Measurements from ENCODE around the gene MINPP1. TPM values are rescaled to one million over a fixed set of nuclear protein-coding genes. Genes with fewer than 3 reads are reported as not detected.
"Not testable (repeated sequence)": the region's sequence is repeated elsewhere in the genome, so short reads cannot be mapped to it uniquely, and the experiment has no call there.

MINPP1 gene, protein sequence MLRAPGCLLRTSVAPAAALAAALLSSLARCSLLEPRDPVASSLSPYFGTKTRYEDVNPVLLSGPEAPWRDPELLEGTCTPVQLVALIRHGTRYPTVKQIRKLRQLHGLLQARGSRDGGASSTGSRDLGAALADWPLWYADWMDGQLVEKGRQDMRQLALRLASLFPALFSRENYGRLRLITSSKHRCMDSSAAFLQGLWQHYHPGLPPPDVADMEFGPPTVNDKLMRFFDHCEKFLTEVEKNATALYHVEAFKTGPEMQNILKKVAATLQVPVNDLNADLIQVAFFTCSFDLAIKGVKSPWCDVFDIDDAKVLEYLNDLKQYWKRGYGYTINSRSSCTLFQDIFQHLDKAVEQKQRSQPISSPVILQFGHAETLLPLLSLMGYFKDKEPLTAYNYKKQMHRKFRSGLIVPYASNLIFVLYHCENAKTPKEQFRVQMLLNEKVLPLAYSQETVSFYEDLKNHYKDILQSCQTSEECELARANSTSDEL
- total RNA-seq: 1 to 10 TPM; 8.2 to 9.3 TPM
- polyA plus RNA-seq: 10 to 100 TPM; 10.9 to 11.0 TPM

DNA sequence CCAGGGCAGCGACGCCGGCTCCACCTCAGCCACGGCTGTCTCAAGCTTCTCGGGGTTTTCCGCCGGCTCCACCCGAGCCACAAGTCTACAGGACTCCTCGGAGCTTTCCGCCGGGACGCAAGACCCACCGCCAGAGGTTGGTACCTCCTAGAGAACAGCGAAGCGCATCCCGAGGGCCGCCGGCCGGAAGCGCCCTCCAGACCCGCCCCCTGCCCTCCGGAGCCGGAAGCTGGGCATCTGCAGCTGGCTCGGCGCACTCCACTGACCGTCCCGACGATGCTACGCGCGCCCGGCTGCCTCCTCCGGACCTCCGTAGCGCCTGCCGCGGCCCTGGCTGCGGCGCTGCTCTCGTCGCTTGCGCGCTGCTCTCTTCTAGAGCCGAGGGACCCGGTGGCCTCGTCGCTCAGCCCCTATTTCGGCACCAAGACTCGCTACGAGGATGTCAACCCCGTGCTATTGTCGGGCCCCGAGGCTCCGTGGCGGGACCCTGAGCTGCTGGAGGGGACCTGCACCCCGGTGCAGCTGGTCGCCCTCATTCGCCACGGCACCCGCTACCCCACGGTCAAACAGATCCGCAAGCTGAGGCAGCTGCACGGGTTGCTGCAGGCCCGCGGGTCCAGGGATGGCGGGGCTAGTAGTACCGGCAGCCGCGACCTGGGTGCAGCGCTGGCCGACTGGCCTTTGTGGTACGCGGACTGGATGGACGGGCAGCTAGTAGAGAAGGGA is at the start of gene MINPP1:
TSS of gene MINPP1 (plus strand) at position 254 of the 726 bp plus-strand sequence. CDS start at position 277, 23 bp downstream.
- POLR2A ChIA-PET (ENCODE audit: partially characterized antibody): no interaction called here
- peaks cover 23 to 46% (median 27%) of the 10 kb centered on the region in 4 donors for H3K4me1 Mint-ChIP-seq
- Histone ChIP-seq H3K9me3 (ENCODE audit: control insufficient read depth in 1 of 2, low read length in 2 of 2) (no peaks in the 10 kb centered on the region), H3K27me3 (ENCODE audit: insufficient read depth, low read length) (no peaks in the 10 kb centered on the region), H3K36me3 (ENCODE audit: insufficient read depth, low read length) (no peaks in the 10 kb centered on the region), H3K4me1 (ENCODE audit: insufficient read depth, low read length) (peaks cover 24% of the 10 kb centered on the region), H3K27ac (ENCODE audit: low read depth, low read length) (peak within 1 kb of the TSS; percentile 57), H3K4me3 (ENCODE audit: low read length in 2 of 2) (peak within 1 kb of the TSS; percentile 82 to 88)
- peaks cover 11 to 17% of the 10 kb centered on the region in 2 donors for H3K36me3 Mint-ChIP-seq
- H3K27ac Mint-ChIP-seq: peak within 1 kb of the TSS; percentile 75 to 93 (median 79)
- no peaks in the 10 kb centered on the region for H3K9me3 Mint-ChIP-seq
- H3K4me3 Mint-ChIP-seq: peak within 1 kb of the TSS; percentile 87 to 94 (median 88)
- peak; percentile 47 to 70 (median 53) for DNase-seq
- no peaks in the 10 kb centered on the region for H3K27me3 Mint-ChIP-seq
- CTCF ChIA-PET (ENCODE audit: partially characterized antibody): interaction anchor here (0.7 to 1.6 kb wide), 5 partner anchors 12 to 44 kb away, joined by 3 to 5 read pairs (median 3); no protein-coding TSS in a partner anchor
- intact Hi-C loops (cut with micrococcal nuclease): no loop called here

DNA sequence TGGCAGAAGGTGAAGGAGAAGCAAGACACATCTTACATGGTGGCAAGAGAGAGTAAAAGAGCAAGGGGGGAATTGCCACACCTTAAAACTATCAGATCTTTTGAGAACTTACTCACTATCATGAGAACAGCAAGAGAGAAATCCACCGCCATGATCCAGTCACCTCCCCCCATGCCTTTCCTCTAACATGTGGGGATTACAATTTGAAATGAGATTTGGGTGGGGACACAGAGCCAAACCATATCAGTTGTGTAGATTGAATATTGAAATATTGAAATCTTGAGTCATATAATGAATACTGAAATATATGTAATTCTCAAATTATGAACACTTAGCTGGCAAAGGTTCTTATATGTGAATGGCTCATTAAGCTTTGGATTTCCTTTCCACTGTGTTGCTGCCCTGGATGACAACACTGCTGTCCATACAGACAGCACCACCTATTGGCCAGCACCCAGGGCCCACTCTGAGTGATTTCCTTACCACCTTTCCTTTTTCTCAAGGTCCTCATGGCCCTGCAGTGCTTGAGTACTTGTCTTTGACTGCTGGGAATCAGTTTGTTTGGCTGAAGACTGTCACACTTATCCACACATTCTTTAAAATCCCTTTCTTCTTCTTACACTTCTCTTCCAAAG is 48.0 kb upstream of the MINPP1 start:
- H3K27ac Mint-ChIP-seq; H3K9me3 ChIP-seq (ENCODE audit: control insufficient read depth in 1 of 2, low read length in 2 of 2); H3K4me3 Mint-ChIP-seq; CTCF ChIA-PET (ENCODE audit: partially characterized antibody); POLR2A ChIA-PET (ENCODE audit: partially characterized antibody); H3K27me3 Mint-ChIP-seq; H3K36me3 ChIP-seq (ENCODE audit: insufficient read depth, low read length); DNase-seq; H3K27ac ChIP-seq (ENCODE audit: low read depth, low read length); H3K9me3 Mint-ChIP-seq; H3K4me3 ChIP-seq (ENCODE audit: low read length in 2 of 2); H3K36me3 Mint-ChIP-seq; H3K4me1 Mint-ChIP-seq; H3K4me1 ChIP-seq (ENCODE audit: insufficient read depth, low read length); intact Hi-C loops (cut with micrococcal nuclease); H3K27me3 ChIP-seq (ENCODE audit: insufficient read depth, low read length): not testable (repeated sequence)

DNA sequence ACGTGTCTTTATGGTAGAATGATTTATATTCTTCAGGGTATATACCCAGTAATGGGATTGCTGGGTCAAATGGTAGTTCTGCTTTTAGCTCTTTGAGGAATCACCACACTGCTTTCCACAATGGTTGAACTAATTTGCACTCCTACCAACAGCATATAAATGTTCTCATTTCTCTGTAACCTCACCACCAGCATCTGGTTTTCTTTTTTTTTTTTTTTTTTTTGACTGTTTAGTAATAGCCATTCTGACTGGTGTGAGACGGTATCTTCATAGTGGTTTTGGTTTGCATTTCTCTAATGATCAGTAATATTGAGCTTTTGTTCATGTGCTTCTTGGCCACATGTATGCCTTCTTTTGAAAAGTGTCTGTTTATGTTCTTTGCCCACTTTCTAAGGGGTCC is 42.9 kb upstream of the MINPP1 start:
- CTCF ChIA-PET (ENCODE audit: partially characterized antibody); intact Hi-C loops (cut with micrococcal nuclease); H3K27me3 ChIP-seq (ENCODE audit: insufficient read depth, low read length); H3K9me3 Mint-ChIP-seq; POLR2A ChIA-PET (ENCODE audit: partially characterized antibody); H3K9me3 ChIP-seq (ENCODE audit: control insufficient read depth in 1 of 2, low read length in 2 of 2); DNase-seq; H3K27ac Mint-ChIP-seq; H3K27ac ChIP-seq (ENCODE audit: low read depth, low read length); H3K4me1 Mint-ChIP-seq; H3K4me1 ChIP-seq (ENCODE audit: insufficient read depth, low read length); H3K4me3 Mint-ChIP-seq; H3K27me3 Mint-ChIP-seq; H3K4me3 ChIP-seq (ENCODE audit: low read length in 2 of 2); H3K36me3 Mint-ChIP-seq; H3K36me3 ChIP-seq (ENCODE audit: insufficient read depth, low read length): not testable (repeated sequence)

DNA sequence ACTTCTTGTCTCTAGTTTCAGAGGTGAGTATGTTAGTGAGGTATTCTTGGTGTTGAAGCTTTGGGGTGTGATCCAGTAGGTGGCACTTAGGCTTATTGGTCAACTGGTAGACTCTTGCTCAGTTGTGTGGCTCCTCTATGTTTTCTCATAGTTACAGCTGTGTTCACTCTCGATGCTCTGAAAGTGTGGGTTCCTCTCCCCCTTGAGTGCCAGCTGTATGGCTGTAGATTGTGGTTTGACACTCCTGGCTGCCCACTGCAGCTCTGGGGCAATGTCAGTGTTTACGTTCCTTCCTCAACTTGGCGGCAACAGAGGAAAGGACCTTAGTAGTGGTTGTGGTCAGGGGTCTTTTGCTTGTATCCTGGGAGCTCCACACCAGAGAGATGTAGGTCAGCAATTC is 37.8 kb upstream of the MINPP1 start:
- H3K27me3 Mint-ChIP-seq; POLR2A ChIA-PET (ENCODE audit: partially characterized antibody); H3K4me1 ChIP-seq (ENCODE audit: insufficient read depth, low read length); CTCF ChIA-PET (ENCODE audit: partially characterized antibody); H3K9me3 ChIP-seq (ENCODE audit: control insufficient read depth in 1 of 2, low read length in 2 of 2); H3K36me3 ChIP-seq (ENCODE audit: insufficient read depth, low read length); H3K4me3 ChIP-seq (ENCODE audit: low read length in 2 of 2); H3K4me1 Mint-ChIP-seq; H3K9me3 Mint-ChIP-seq; H3K27ac ChIP-seq (ENCODE audit: low read depth, low read length); DNase-seq; H3K36me3 Mint-ChIP-seq; H3K4me3 Mint-ChIP-seq; H3K27ac Mint-ChIP-seq; H3K27me3 ChIP-seq (ENCODE audit: insufficient read depth, low read length); intact Hi-C loops (cut with micrococcal nuclease): not testable (repeated sequence)

DNA sequence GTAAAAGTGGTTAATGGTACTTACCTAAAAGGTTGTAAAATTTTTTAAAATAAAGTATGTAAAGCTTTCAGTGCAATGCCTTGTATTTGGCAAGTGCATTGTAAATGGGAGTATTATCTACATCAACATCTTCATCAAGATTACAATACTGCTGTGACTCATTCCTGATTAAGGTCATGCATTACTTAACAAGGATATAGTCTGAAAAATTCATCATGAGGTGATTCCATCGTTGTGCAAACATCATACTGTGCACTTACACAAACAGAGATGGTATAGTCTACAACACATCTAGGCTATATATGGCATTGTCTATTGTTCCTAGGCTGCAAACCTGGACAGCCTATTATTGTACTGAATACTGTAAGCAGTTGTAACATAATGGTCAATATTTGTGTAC is 16.0 kb upstream of the MINPP1 start:
- H3K27me3 ChIP-seq (ENCODE audit: insufficient read depth, low read length); intact Hi-C loops (cut with micrococcal nuclease); H3K9me3 Mint-ChIP-seq; H3K27ac Mint-ChIP-seq; H3K4me1 ChIP-seq (ENCODE audit: insufficient read depth, low read length); H3K36me3 ChIP-seq (ENCODE audit: insufficient read depth, low read length); H3K4me3 ChIP-seq (ENCODE audit: low read length in 2 of 2); POLR2A ChIA-PET (ENCODE audit: partially characterized antibody); H3K4me1 Mint-ChIP-seq; H3K27ac ChIP-seq (ENCODE audit: low read depth, low read length); H3K36me3 Mint-ChIP-seq; CTCF ChIA-PET (ENCODE audit: partially characterized antibody); H3K9me3 ChIP-seq (ENCODE audit: control insufficient read depth in 1 of 2, low read length in 2 of 2); DNase-seq; H3K4me3 Mint-ChIP-seq; H3K27me3 Mint-ChIP-seq: not testable (repeated sequence)

DNA sequence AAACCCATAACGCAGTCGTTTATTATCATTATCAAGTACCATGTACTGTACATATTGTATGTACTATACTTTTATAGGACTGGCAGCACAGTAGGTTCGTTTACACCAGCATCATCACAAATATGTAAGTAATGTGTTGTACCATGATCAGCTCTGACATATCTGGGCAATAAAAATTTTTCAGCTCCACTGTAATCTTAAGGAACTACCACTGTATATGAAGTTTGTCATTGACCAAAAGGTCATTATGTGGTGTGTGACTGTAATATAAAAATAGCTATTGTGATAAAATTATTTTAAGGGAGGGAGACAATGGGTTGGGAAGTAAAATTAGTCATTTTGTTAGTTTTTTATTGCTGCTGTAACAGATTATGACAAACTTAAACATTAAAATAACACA is 14.4 kb upstream of the MINPP1 start:
- H3K4me1 Mint-ChIP-seq; H3K9me3 ChIP-seq (ENCODE audit: control insufficient read depth in 1 of 2, low read length in 2 of 2); H3K36me3 ChIP-seq (ENCODE audit: insufficient read depth, low read length); H3K9me3 Mint-ChIP-seq; intact Hi-C loops (cut with micrococcal nuclease); H3K4me1 ChIP-seq (ENCODE audit: insufficient read depth, low read length); H3K27ac Mint-ChIP-seq; H3K27me3 ChIP-seq (ENCODE audit: insufficient read depth, low read length); CTCF ChIA-PET (ENCODE audit: partially characterized antibody); POLR2A ChIA-PET (ENCODE audit: partially characterized antibody); H3K27ac ChIP-seq (ENCODE audit: low read depth, low read length); H3K4me3 Mint-ChIP-seq; H3K36me3 Mint-ChIP-seq; H3K27me3 Mint-ChIP-seq; H3K4me3 ChIP-seq (ENCODE audit: low read length in 2 of 2); DNase-seq: not testable (repeated sequence)

DNA sequence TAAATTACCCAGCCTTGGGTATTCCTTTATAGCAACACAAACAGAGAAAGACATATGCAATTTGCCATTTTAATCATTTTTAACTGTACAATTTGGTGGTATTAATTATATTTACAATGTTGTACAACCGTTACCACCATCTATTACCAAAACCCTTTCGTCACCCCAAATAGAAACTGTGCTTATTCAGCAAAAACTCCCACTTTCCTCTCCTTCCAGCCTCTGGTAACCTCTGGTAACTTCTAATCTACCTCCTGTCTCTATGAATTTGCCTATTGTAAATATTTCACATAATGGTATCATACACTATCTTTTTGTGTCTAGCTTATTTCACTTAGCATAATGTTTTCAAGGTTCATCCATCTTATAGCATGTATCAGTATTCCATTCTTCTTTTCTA is 12.2 kb upstream of the MINPP1 start:
- CTCF ChIA-PET (ENCODE audit: partially characterized antibody); intact Hi-C loops (cut with micrococcal nuclease): not testable (repeated sequence)

More for the DNA sequence above, 12.2 kb upstream of the MINPP1 start:
- H3K4me3 Mint-ChIP-seq; H3K27ac ChIP-seq (ENCODE audit: low read depth, low read length); H3K27me3 ChIP-seq (ENCODE audit: insufficient read depth, low read length); H3K36me3 Mint-ChIP-seq; H3K9me3 ChIP-seq (ENCODE audit: control insufficient read depth in 1 of 2, low read length in 2 of 2); H3K36me3 ChIP-seq (ENCODE audit: insufficient read depth, low read length); H3K4me1 Mint-ChIP-seq; DNase-seq; H3K4me3 ChIP-seq (ENCODE audit: low read length in 2 of 2); H3K4me1 ChIP-seq (ENCODE audit: insufficient read depth, low read length); POLR2A ChIA-PET (ENCODE audit: partially characterized antibody); H3K9me3 Mint-ChIP-seq; H3K27ac Mint-ChIP-seq: not testable (repeated sequence)
- peaks cover 5 to 10% of the 10 kb centered on the region in 2 donors for H3K27me3 Mint-ChIP-seq

Data from CD4-positive, alpha-beta memory T cell (primary cell).